Activated CD4-positive, alpha-beta T cell treated with anti-CD3 and anti-CD28 coated beads for 48 hours (primary cell): ENCODE results near the gene AMZ2.
A peak's percentile ranks its signal among the peaks of the same experiment; 100 is the strongest.
"Not testable (repeated sequence)": the region's sequence is repeated elsewhere in the genome, so short reads cannot be mapped to it uniquely, and the experiment has no call there.

Experiments used
- DNase-seq: peaks from one replicate; pipeline ENCODE4 v3.0.0-alpha.2; 2020

The AMZ2 gene

DNA sequence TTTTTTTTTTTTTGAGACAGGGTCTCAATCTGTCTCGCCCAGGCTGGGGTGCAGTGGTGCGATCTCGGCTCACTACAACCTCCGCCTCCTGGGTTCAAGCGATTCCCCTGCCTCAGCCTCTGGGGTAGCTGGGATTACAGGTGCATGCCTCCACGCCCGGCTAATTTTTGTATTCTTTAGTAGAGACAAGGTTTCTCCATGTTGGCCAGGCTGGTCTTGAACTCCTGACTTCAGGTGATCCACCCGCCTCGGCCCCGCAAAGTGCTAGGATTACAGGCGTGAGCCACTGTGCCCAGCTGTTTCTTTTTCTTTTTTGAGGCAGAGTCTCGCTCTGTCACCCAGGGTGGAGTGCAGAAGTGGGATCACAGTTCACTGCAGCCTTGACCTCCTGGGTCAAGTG lies 27.1 kb upstream of the AMZ2 start:
- DNase-seq = not testable (repeated sequence)

DNA sequence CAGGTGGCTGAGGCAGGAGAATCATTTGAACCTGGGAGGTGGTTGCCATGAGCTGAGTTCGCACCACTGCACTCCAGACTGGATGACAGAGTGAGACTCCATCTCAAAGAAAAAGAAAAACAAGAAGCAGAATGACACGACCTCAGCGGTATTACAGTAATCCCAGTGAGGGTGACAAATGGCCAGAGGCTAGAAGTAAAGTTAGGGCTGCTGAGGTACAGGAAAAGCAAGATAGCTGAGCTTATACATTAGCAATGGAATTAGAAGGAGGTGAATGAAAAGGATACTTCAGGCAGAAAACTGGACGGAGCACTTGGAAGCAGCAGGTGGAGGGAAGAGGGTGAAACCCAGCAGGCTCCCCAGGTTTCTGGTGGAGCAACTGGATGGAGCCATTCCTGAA lies 26.1 kb upstream of the AMZ2 start:
- DNase-seq = no peak

DNA sequence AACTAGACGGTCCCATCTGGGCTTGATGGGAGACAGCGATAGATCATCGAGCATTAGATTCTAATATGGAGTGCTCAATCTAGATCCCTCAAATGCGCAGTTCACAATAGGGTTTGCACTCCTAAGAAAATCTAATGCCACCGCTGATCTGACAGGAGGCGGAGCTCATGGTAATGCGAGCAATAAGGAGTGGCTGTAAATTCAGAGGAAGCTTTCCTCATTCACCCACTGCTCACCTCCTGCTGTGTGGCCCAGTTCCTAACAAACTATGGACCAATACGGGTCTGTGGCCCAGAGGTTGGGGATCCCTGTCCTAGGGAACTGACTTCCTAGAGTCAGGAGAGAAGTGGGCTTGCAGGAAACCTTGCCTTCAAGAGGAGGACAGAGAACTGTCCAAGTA lies 25.2 kb upstream of the AMZ2 start:
- DNase-seq = no peak

DNA sequence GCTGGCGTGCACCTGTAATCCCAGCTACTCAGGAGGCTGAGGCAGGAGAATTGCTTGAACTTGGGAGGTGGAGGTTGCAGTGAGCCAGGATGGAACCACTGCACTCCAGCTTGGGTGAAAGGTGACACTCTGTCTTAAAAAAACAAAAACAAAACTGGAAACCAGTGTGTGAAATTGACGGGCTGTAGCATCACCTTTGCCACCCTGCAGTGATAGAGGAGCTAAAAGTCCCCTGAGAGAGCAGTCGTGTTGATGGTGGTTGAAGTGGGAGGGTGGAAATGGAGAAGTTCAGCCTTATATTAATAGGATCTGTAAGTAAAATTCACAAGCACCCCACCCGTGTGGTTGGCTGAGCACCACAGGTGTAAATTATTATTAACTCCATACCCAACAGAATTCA lies 22.8 kb upstream of the AMZ2 start:
- not testable (repeated sequence) for DNase-seq

DNA sequence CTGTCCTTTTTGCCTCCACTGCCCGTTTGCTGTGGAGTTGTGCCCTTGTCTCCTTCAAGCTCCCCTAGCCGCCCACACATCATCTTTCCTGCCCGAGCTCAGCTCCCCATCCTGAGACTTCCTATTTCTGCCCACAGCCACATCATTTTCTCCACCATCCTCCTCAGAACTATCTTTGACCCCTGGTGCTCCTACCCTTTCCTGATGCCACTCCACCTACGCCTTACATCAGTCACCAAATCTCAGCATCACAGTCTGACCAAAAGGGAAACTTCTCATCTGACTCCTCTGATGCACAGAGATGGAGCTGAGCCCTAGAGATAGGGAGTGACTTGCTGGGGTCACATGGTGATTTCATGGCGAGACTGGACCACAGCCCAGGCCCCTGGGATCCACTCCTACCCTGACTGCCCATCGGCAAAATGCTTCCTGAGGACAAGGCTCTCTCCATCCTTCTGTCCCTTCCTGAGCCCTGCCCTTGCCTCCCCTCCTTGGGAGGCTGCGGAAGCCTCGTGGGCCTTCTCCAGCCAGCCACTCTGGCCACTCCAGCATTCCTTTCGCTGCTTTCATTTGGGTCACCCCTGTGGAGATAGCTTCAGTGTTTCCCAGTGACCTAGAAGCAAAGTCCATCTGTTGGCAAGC lies 19.7 kb upstream of the AMZ2 start:
- peak; percentile 35 for DNase-seq

DNA sequence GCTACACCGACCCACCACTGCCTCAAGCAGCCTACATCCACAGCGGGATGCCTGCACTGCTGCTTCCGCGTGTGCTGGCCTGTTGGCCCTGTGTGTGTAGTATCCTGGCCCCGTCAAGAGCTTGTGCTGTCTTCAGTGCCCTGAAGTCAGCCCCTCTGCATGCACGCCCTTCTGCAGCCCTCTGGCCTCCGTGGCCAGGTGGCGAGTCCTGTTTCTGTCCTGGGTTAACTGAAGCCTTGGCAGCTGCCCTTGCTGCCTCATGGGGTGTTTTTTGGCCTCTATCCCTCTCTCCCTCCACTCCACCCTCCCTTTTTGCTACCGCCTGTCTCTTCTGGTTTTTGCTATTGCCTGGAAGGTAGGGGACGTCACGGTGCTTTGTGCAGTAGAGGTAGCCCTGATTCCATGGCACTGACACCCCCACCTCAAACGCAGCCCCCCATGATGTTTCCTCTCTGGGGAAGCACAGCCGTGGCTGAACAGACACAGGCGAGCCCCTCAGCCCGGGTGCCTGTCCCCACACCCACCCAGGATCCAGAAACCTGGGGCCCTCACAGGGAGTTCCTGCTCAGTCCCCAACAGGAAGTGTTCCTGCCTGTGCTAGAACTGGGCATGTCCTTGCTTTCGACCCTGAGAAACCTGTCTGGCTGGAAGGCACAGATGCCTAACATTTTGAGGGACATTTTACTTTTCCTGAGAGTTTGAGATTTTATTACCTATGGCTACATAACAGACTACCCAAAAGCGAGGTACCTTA lies 18.8 kb upstream of the AMZ2 start:
- DNase-seq = no peak

DNA sequence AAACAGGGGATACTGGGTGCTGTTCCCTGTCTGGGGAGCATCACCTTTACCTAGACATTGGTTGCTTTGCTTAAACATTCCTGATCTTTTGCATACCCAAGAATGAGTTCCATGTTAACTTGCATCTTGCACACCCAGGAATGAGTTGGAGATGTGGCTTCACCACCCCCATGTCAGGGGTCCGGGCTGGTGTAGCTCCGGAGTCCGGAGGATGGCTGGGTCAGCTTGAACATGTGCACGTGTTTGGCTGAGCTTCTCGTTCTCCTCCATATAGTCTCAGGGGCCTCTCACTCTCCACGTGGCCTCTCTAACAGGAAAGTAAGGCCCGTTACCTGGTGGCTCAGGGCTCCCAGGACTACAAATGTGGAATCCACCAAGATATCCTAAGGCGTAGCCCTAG lies 18.2 kb upstream of the AMZ2 start:
- no peak for DNase-seq

DNA sequence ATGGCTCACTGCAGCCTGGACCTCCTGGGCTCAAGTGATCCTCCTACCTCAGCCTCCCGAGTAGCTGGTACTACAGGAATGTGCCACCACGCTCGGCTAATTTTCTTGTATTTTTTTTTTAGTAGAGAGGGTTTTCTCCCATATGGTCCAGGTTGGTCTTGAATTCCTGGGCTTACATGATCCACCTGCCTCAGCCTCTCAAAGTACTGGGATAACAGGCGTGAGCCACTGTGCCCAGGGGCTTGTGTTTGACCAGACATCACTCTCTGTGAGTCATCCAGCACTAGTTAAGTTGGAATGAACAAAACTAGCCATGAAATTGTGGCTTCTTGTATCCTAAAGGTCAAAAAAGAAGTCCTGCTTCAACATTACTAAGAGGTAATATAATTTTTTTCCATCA lies 16.7 kb upstream of the AMZ2 start:
- not testable (repeated sequence) for DNase-seq

DNA sequence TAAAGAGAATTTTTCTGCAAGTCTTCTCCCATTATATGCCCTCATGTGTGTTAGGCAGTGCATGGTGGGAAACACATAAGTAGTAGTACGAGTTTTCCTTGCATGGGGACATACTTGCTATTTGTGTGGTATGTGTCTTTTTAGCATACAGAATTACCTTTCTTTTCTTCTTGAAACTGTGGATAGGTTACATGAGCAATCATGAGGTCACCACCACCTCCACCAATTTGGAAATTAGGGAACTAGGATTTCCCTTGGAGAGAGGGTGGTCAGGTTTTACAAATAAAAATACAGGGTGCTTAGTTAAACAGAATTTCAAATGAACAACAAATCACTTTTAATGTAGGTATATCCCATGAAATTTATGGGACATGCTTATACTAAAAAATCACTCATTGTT lies 16.3 kb upstream of the AMZ2 start:
- no peak for DNase-seq

DNA sequence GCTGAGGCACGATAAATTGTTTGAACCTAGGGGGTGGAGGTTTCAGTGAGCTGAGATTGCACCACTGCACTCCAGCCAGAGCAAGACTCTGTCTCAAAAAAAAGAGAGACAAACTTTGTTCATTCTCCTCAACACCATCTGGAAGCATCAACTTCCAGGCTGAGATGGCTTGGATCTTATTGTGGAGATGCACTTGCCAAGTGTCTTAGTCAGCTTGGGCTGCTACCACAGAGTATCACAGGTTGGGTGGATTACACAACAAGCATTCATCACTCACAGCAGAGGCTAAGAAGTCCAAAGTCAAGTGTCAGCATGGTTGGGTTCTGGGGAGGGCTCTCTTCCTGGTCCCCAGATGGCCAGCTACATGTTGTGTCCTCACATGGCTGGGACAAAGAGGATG lies 15.1 kb upstream of the AMZ2 start:
- not testable (repeated sequence) for DNase-seq

DNA sequence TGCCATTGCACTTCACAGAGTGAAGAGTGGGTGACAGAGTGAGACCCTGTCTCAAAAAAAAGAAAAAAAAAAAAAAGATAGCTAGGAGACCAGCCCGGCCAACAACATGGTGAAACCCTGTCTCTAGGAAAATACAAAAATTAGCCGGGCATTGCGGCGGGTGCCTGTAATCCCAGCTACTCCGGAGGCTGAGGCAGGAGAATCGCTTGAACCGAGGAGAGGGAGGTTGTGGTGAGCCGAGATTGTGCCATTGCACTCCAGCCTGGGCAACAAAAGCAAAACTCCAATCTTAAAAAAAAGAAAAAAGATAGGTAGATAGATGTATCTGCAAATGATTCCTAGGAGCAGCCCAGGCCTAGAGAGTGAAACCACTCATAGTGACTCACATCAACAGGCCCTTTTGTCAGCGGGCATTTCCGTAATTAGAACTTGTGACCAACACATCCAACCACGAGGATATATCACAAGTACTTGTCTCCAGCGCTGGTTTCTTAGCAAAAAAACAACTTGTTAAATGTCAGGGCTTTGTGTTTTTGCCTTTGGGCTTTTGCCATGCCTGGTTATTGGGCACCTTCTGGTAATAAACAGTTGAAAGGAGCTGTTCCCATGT lies 13.0 kb upstream of the AMZ2 start:
- DNase-seq = peak; percentile 51

DNA sequence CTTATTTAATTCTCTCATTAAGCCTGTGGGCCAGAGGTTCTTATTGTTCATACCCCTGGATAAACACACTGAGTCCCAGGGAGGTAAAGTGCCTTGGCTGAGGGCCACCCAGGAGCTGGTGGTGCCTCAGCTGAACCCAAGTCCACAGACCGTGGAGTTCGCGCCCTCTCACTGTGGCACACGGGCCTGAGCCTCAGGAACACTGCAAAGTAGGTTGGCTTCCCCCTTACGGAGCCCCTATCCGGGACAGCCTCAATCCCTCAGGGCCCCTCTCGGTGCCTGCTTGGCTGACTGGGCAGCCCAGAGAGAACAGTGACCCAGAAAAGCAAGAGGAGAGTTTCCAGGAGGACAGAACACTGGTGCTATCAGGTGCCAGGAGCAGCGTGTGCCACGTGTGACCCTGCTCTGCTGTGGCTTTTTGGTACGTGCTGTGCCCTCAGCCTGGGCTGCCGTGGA lies 12.5 kb upstream of the AMZ2 start:
- DNase-seq = not testable (repeated sequence)

DNA sequence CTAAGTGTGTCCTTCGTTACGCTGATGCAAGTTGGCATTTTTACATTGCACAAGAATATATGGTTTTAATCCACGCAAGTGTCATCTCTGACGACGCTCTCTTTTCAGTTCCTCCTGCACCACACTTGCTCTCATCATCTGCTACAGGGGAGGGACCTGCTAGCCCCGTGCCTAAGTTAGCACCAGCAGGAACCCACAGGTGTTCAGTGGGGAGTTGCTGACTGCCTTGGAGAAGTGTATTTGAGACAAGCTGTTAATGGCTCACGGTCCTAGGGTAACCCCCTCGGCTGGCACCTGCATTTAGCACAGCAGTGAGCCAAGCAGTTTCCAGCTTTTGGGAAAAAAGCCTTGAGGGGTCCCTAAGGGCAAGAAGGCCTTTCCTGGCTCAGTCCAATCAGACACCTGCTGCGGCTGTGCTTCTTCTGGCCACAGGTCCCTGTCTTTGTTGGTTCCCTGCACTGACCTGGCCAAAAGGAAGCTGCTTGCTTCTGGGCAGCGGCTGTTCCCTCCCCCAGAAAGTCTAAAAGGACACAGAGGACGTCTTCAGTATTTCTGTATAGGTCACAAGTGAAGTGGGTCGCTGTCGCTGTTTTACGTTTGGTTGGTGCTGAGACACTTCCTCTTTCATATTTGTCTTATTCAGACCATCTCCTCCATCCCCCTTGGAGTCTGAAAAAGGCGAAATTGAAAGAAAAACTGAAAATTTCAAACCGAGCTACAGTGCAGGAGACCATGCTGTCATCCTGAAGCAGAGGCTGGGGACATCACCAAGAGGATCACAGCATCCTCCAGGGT lies 10.3 kb upstream of the AMZ2 start:
- DNase-seq = peak; percentile 55

DNA sequence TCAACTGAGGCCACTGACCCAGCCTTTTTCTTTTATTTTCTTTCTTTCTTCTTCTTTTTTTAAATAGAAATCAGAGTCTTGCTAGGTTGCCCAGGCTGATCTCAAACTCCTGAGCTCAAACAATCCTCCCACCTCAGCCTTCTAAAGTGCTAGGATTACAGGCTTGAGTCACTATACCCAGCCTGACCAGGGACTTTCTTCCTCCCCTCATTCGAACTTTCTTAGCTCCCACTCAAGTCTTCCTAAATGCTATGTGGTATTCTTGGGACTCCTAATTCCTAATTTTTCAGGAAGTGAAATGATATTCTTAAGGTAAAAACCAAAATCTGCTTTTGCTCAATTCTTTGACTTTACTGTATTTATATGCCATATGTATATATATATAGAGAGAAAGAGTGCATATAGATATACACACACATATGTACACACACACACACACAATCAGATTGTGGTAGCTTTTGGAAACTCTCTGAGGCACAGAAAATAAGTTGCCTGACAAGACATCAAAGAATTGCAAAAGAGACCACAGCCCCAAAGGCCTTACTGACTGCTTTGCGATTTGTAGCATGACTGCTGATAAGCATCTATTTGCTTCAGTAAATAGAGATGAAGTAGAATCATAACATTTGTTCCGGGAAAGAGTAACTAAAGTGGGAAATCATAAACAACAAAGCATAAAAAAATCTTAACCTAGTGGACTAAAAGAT lies 9.5 kb upstream of the AMZ2 start:
- no peak for DNase-seq

DNA sequence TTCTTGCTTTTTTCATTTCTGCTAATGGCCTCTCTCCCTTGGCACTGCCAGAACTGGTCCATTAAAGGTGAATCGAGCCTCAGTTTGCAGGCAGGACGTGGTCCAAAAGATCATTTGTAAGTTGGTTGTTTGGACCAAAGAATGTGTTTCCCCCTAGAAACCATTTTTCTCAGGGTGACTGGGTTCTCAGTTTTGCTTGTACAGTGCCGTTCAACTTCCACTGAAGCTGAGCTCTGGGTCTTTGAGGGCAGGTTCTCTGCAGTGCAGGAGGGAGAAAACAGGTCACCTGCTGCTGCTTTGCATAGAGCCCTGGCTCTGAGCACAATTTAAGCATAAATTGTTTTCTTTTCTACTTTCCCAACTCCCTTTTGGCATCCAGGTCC lies 9.0 kb upstream of the AMZ2 start:
- DNase-seq = peak; percentile 51

DNA sequence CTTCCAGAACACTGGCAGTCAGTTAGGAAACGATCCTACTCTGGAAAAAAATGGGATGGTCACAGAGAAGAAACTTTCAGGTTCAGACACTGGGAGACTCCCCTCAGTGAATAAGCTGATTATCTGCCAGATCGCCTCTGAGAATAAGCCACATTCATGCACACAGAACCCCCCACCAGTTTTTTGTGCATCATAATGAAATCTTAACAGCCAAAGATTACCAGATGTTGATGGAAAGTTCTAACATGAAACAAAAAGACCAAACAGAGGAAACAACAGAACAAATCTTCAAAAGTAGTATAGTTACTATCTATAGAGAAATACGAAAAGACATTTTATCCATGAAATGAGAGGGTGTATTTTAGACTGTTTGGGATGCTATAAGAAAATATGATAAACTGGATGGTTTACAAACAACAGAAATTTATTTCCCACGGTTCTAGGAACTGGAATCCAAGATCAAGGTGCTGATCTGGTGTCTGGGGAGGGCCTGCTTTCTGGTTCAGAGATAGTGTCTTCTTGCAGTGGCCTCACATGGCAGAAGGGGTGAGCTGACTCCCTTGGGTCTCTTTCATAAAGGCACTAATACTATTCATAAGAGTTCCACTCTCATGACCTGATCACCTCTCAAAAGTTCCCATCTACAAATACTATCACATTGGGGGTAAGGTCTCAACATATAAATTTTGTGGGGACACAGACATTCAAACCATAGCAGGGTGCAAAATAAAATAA lies 8.0 kb upstream of the AMZ2 start:
- no peak for DNase-seq

DNA sequence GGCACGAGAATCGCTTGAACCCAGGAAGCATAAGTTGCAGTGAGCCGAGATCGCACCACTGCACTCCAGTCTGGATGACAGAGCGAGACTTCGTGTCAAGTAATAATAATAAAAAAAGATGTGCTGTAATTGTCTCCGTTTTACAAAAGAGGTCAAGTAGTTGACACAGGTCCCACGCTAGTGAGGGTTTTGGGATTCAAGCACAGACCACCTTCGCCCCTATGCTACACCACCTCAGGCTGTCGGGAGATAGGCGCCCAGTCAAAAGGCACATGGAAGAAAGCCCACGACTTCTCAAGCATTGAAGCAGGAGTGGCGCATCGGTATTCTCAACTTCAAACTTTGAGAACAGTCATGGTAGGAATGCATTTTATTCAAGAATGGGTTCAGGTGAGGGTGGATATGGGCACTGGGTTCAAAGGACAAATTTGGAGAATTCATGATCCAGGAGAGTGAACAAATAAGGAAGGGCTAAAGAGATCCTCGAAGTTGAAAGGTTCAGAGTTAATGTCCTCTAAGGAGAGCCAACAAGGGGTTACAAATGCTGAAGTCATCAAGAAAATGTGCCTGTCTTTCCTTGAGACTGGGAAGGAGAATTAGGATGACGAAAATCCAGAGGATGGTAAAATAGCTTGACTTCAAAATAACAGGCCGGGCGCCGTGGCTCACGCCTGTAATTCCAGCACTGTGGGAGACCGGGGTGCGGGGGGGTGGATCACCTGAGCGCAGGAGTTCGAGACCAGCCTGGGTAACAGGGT lies 1.4 kb upstream of the AMZ2 start:
- no peak for DNase-seq

DNA sequence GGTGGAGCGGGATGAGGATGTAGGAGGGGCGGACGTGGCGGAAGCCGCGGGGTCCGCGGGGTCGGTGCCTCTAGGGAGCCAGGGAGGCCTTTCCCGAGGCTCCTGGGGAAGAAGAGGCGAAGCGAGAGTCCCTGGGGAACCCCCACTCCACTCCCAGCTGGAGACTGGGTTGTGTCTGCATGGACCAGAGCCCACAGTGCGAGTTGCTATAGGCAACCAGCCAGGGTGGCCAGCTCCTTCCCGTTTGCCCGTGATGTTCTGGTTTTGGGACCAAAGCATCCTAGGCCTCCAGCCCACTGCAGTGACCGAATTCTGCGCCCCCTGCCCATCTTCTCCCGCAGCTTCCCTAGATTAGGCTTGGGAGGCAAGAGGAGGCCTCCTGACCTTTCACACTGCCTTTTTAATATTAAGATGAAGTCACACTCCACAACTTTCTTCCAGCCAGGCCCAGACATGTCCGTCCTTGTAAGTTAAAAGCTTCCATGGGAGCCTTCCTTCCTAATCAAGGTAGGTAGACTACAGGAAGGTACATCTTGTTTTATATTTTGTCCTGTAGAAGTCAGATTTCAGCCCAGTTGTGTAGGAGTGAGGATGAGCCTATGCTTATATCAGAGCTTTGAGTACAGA lies 469 bp downstream of the AMZ2 start:
- peak; percentile 67 for DNase-seq

DNA sequence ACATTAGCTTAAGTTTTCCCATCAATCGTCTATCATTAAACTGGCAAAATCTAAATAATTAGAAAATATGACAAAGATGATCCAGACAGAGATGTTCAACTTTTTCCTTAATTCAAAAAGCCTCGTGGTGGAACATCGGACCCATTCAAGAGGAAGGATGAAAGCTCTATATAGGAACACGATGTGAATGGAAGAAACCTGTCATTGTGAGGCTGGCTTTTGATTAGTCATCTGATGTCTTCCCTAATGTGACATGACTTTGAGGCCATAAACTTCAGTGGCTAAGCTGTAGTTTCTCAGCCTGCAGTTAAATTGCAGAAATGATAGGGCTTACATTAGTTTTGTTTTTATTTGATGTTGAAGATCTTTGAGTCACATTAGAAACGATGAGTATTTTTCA lies 1.0 kb downstream of the AMZ2 start:
- peak; percentile 30 for DNase-seq

DNA sequence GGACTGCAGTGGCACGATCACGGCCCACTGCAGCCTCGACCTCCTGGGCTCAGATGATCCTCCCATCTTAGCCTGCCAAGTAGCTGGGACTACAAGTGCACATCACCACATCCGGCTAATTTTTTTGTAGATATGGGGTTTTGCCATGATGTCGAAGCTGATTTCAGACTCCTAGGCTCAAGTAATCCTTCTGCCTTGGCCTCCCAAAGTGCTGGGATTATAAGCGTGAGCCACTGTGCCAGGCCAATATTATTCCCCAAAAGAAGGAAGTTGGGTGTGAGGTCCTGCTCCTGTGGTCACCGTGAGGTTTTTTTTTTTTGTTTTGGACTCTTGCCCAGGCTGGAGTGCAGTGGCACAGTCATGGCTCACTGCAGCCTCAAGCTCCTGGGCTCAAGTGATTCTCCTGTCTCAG lies 1.5 kb downstream of the AMZ2 start:
- peak; percentile 21 for DNase-seq

DNA sequence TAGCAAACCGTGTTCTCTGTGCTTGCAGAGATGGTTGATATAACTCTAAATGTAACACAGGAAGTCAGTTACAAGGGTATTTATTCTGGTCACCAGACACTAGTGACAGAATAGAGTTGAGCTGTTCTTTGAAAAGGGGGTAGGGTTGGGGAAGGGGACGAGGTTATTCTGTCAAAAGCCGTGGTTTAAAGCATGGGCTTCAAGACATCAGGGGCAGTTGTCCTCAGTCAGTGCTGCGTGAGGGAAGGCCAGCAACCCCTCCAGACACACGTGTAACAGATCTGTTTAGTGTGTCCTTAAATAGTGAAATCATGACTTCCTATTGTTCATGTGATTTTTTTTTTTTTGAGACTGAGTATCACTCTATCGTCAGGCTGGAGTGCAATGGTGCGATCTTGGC lies 5.6 kb downstream of the AMZ2 start:
- not testable (repeated sequence) for DNase-seq
